CMK (cell line): Measurements from ENCODE around the gene PRKAG2.
A peak's percentile ranks its signal among the peaks of the same experiment; 100 is the strongest.
"Not testable (repeated sequence)": the region's sequence is repeated elsewhere in the genome, so short reads cannot be mapped to it uniquely, and the experiment has no call there.

Experiments
- DNase-seq: peaks from one replicate; pipeline ENCODE4 v3.0.0-alpha.2; 2010; ENCODE audit warnings: low read depth

PRKAG2 gene

DNA sequence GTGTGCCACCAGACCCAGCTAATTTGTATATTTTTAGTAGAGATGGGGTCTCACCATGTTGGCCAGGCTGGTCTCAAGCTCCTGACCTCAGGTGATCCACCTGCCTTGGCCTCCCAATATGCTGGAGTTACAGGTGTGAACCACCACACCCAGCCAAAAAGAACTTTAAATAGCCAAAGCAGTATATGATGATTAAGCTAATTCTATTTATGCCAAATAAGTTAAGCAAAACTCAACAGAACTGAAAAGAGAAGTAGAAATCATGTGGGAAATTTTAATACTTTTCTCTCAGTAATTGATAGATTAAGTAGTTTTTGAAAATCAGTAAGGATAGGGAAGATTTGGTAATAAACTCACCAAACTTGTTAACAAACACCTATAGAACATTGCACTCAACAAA, 332.7 kb downstream of the PRKAG2 start:
- DNase-seq: no peak

DNA sequence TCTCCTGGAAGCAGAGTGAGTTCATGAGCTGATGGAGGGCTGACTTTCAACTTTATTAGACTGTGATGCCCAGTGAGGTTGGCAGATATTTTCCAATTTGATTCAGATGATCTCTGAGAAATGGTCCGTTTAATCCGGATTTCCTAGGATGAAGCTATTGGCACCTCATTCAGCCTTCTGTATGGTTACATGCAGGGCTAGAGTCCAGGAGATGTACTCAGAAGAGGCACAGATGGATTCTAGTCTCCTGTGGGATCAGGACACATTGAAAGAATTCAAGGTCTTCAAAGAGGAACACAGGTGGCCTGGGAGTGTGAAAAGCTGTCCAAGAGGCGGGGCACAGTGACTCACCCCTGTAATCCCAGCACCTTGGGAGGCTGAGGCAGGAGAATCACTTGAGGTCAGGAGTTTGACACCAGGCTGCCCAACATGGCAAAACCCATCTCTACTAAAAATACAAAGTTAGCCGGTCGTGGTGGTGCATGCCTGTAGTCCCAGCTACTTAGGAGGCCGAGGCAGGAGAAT, 334.2 kb downstream of the PRKAG2 start:
- no peak for DNase-seq

DNA sequence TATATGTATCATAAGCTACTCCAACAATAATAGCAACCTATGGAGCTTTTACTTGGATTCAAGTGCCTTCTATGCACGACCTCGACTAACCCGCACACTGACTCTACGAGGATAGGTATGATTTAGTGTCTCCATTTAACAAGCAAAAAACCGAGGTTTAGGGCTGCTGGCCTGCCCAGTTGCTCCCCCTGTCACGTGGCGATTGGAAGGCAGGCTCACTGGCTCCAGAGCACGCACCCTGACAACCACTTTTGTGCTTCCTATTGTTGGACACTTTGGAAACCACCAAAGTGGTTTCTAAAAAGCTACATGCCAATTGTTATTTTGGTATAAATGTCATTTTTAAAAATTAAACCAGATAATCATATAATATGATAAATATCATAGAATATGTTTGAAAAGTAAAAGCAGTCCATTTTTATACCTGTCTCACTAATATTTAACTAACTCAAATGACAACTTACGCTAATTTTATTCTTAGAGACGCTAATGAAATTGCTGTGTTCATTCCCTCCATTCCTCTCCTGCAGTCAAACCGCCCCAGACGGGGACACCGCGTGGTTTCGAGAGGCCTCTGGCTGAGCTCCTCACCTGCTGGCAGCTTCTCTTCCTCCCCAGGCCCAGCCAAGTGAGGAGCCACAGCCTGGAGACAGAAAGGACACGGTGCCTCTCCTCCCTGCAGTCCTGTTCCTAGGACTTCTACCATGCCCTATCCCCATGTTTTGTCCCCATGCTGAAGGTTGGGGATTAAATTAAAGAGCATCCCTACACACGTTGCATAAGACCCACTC, 335.0 kb downstream of the PRKAG2 start:
- no peak for DNase-seq

DNA sequence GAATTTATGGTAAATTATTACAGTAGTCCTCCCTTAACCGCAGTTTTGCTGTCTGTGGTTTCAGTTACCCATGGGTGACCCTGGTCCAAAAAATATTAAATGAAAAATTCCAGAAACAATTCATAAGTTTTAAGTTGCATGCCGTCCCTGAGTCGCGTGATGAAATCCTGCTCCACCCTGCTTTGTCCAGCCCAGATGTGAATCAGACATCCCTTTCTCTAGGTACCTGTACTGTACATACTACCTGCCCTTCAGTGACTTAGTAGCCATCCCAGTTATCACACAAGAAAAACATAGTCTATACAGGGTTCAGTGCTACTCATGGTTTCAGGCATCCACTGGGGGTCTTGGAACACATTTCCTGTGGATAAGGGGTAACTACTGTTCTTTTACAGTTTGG, 336.8 kb downstream of the PRKAG2 start:
- DNase-seq: no peak

DNA sequence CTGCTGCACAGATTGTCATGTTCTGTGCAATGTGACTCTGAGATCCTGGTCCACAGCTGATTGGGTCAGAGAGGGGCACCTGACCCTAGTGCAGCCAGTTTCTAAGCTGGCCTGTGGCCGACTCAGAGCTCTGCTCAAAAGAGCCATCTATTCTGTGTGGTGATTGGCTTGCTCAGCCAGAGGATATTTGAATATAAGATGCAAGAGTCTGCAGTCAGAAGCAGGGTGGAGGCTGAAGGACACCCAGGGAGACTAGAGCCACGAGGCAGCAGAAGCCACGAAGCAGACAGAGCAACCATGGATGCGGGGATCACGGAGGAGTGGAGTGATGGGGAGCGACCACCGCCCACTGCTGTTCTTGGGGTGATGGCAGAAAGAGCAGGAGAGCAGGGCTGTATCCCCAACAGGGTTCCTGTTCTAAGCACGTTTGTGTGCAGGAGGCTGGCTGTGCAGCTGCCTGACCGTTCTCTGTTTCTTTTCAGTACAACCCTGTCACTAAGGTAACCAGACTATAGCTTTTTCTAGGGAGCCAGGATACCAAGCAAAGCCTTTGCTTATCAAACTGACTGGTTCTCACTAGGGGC, 337.7 kb downstream of the PRKAG2 start:
- no peak for DNase-seq

DNA sequence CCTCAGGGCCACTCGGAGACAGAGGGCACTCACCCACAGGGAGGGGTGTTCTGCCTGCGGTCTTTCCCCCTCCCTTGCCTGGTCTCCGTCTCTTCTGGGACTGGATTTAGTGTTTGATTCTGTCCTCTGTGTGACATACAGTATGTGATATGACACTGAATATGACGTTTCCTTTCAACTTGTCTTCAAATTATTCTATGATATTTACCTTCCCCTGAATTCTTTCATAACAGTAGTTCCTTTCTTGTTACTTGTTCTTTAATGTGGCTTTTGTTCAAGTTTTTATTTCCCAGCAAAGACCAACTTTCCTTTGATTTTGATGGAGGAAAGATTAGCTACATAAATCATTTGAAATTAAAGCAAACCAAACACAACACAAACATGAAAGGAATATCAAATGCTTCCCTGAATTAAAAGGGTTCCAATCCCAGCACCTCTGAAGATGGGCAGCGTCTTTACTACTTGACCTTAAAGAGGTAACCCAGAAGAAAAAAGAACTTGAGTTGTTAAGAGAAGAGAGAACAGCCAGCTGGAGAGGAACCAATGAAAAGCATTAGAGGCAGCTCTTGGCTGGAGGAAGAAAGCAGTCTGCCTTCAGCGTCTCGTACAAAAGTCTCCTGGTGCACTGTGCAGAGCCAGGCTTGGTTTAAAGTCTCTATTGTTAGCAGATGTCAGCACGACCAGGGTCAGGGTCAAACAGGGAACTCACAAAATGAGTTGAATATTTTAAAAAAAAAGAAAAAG, 338.9 kb downstream of the PRKAG2 start:
- DNase-seq: no peak

DNA sequence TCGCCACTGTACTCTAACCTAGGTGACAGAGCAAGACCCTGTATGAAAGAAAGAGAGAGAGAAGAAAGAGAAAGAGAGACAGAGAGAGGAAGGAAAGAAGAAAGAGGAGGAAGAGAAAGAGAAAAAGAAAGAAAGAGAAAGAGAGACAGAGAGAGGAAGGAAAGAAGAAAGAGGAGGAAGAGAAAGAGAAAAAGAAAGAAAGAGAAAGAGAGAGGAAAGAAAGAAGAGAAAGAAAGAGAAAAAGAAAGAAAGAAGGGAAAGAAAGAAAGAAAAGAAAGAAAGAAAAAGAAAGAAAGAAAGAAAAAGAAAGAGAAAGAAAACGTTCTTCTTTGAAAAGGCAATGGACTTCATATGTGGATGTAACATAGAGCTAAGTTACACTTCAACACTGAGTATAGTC, 340.7 kb downstream of the PRKAG2 start:
- DNase-seq: not testable (repeated sequence)

DNA sequence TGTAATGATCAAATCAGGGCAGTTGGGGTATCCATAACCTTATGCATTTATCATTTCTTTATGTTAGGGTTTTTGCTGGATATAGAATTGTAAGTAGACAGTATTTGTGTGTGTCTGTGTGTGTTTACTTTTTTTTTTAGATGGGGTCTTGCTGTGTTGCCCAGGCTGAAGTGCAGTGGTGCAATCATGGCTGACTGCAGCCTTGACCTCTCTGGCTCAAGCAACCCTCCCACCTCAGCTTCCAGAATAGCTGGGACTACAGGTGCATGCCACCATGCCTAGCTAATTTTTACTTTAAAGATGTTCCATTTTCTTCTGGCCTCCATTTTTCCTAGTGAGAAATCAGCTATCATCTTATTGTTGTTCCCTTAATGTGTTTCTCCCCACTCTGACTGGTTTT, 347.1 kb downstream of the PRKAG2 start:
- no peak for DNase-seq

DNA sequence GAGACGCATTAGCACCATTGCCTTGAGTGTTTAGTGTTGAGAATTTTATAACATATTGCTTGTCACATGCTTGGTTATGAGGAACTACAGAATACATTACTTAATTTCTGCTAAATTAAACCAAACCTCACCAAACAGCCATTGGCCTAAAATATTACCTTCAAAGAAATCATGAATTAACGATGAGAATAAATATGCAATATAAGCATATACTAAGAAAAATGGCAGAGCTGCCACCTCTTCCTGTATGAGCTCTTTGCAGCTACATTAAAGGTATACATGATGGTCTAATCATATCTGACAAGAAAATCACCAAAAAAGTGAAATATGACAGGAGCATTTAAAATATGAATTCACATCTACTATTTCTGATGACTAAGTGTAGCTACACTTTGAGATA, 352.1 kb downstream of the PRKAG2 start:
- DNase-seq: no peak

DNA sequence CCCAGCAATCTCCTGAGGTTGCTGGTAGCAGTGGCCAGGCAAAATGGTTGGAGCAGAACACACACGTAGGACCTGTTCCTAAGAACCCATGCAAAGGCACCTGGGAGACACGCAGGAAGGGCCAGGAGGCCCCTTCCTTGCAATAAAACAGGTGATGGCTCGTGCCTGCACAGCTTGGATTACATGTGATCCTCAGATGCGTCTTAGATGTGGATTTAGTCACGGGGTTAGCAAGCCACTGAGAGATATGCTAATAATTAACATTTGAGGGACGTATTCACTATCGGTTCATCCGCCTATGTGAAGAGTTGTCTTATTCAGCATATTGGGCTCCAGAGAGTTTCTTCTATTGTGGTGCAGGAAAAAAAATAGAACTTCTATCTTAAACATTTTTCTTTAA, 352.6 kb downstream of the PRKAG2 start:
- DNase-seq: no peak

DNA sequence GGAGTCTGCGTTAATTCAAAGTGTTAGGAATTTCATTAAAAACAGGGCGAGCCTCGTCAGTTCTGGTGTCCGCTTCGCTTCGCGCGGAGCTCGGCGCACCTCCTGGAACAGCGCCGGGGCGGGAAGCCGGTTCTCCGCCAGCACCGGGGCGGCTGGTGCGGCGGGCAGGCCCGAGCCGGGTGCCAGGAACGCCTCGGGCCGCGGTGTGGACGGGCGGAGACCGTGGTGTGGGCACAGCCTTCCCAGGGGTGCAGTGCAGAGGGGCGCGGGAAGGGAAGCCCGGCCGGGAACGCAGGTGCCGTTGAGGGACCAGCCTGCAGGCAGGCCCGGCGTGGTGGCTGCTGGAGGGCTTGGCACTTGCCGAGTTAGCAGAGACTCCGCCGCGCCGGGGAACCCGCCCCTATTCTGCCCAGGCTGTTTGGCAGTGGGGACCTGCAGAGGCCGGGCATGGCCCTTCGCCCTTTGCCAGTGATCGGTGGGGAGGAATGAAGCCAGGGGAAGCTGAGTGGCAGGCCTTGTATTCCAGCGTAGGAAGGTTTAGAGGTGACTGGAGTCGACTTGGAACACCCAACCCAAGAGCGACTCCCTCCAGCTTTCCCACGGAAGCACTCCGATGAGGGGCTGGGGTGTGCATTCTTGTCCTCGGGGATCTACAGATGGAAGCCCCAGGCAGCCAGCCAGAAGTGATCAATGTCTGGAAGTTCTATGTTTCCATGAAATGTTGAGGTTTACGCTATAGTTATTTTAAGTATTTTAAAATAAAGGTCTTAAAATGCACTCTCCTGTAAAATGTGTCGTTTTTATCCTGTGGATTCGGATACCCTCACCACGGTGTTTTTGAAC, 356.3 kb downstream of the PRKAG2 start:
- DNase-seq: no peak

DNA sequence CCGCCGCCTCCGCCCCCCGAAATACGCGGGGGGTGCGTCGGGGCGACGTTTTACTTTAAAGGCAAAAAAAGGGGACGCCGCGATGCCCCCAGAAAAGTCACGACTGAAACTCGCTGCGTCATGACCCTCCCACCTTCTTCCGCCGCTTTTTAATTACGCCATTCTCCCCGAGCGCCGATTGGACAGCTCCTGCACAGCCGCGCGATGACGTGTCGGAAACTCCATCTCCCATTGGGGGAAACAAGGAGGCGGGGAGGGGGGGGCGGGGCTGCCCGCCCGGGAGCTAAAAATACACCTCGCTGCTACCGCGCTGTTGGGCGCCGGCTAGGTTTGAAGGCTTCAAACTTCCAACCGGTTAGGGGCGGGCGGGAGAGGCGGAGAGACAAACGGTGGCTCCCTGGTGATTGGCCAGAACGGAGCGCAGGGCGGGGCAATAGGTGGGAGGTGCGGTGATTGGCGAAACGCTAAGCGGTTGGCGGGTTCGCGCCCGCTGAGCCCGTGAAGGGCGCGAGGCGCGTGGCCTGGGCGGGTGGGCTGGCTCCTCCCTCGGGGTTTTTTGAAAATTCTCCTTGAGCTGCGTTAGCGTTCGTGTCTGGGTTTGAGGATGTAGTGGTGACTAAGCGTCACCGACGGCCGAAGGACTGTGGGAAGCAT, 357.0 kb downstream of the PRKAG2 start, which contains the start of gene RHEB:
Gene RHEB, minus strand, starts transcription at position 131 of the 654 bp plus-strand sequence. CDS start 384 bp downstream, outside the sequence.
- peak; percentile 94 for DNase-seq

DNA sequence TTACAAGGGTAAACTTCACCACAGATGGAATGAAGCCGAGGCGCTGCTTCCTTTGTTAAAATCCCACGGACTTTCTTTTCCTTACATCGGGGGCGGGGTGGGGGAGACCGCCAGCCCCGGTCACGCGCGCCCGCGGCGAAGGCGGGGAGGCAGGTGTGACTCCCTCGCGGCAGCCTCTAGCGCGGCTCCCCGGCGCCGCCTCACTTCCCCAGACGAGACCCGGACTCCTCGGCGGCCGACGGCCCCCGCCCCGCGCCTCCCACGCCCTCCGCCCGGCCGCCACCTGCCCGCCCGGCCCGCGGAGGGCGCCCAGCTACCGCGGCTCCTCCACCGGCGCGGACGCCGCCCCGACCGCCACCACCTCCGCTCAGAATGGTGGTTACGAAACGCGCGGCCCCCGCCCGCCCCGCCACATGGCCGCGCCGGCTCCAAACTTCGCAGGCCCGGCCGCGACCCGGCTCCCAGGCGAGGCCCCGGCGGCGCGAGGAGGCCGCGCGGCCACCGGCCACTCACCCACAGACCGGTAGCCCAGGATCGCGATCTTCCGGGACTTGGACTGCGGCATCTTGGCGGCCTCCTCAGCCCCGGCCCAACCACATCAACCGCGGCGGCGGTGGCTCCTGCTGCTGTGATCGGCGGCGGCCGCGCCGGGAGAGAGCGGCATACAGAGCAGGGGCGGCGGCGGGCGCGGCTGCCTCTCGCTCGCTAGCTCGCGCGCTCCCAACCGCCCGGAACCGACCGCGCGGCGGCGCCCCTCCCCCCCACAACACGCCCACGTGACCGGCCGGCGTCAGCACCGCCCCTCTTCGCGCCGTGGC, 357.8 kb downstream of the PRKAG2 start:
- not testable (repeated sequence) for DNase-seq

DNA sequence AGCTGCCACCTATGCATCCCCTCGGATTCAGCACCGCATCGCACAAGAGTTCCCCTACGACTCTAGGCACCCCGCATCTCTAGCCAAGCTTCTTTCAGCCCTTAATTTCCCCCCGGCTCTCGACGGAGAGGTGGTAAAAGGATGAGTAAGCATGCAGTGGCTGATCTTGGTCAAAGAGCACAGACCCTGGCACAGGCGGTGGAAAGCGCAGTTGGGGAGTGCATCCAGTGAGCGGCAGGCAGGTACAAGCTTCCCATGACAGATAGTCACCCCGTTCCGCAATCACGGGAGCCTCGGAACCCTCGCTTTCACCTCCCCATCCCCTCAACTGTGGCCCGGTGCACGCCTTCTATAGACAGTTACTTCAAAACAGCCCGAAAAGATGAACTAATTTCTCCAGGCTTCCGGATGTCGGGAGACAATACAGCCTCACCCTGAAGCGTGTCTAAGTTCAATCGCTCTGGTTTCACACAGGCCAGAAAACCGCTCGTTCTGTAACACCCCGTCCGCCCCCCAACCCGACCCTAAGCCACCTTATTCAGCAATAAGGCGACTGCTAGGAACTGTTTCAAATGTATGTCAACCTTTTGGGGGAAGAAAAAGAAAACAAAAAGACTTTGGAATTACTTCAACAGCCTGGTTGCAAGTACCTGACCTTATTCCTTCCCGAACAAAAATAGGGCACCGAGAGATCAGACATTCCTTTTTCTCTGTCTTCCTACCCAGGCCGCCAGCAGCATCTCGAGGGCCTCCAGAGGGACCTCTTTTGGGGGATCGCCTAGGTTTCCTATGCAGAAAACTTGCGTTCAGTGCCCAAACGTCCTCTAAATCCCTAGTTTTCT, 358.6 kb downstream of the PRKAG2 start:
- no peak for DNase-seq

DNA sequence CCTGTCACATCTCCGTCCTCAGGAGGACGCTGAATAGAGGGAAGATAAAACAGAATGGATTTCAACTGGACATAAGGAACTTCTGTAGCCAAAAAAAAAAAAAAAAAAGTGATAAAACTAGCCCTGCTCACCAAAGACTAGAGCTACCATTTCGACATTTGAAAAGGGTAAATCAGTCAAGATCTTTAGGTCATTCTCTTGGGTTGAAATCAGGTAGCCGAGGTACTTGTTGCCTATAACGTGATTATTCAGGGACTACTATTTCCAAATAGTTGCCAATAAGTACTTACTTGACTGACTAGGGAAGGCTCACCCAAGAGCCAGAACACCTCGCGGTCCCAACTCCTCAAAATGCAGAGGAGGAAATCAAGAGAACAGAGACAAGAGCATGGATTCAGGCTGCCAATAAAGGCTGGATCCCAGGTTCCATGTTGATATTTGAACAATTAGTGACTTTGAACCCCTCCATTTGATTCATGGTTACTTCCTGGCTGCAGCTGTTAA, 359.3 kb downstream of the PRKAG2 start:
- no peak for DNase-seq

DNA sequence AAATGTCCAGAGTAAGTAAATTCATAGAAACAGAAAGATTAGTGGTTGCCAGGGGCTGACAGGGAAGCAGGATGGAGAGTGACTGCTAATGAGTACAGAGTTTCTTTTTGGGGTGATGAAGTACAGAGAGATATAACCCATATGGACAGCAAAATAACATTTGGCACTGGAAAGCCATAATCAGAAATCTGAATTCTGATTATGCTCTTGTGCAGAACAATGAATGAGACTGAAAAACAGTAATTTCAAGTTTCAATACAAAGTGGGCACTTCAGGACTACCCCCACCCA, 361.7 kb downstream of the PRKAG2 start:
- DNase-seq: no peak

DNA sequence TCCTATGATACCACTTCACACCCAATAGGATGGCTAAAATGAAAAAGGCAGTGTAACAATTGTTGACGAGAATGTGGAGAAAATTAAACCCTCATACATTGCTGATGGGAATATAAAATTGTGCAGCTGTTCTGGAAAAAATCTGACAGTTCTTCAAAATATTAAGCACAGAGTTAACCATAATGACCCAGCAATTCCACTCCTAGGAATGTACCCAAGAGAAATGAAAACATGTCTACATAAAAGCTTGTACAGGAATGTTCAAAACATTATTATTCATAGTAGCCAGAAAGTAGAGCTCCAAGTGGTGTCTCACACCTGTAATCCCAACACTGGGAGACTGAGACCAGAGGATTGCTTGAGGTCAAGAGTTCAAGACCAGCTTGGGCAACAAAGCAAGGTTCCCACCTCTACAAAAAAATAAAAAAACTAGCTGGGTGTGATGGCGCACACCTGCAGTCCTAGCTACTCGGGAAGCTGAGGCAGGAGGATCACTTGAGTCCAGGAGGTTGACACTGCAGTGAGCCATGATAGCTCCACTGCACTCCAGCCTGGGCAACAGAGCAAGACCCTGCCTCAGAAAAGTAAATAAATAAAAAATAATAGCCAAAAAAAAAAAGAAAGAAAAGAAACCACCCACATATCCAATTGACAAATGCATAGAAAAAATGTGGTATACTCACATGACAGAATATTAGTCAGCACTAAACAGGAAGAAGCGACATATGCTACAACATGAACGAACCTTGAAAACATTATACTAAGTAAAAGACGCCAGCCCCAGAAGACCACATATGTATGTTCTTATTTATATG, 362.2 kb downstream of the PRKAG2 start:
- DNase-seq: no peak

DNA sequence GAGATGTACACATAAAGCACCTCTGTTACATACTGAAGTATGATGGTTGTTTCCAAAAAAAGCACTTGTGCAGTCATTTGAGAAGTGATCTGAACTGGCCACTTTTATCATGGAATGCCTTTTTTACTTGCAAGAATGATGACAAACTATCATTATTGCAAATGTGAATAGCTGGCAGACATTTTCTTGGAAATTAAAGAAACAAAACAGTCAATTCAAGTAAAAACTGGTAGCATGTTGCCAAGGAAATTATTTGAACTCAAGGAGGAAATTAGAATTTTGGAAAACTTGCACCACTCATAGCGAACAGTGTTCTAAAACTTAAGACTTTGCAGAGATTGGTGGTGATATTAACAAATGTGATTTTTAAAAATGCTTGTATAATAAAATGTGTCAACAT, 363.8 kb downstream of the PRKAG2 start:
- DNase-seq: no peak

DNA sequence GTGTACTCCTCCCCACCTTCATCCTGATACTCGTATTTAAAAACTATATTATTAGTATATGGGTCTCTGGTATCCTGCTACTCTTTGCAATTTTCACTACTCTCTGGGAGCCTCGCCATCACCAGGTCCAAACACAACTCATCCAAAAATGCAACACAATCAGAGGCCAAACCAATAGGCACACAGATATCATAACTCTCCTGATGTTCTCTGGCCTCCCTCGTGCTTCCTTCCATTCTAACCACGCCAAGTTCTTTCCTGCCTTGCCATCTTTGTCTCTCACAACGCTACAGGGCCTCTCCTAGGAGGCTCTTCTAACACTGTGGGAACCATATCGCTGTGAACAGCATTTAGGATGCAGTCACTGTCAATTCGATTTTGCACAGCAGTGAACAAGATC, 364.6 kb downstream of the PRKAG2 start:
- no peak for DNase-seq
